ENCODE measurements around the gene ARPC2.

- TF ChIP-seq CTCF (IDR thresholded peaks at IDR 0.05) (no peak), POLR2A (IDR thresholded peaks at IDR 0.05) (no peak)
Measured at GRCh38 chr2:218202266-218202665, 14.7 kb upstream of the ARPC2 start.
